Mesenchymal stem cell (in vitro differentiated cells and primary cell): ENCODE results near the gene FEZF1.

Experiments used
- DNase-seq: peaks from one replicate; pipeline ENCODE4 v3.0.0-alpha.2; 2013
- H2AFZ ChIP-seq: one replicate; pipeline ENCODE4 v1.6.1; 2013; ENCODE audit warnings: low read depth, mild to moderate bottlenecking, control low read depth, inconsistent platforms, low read length, moderate library complexity
- H2AK5ac ChIP-seq: 2 replicates; pipeline ENCODE4 v1.6.1; 2013; ENCODE audit warnings: low read length, moderate library complexity, mild to moderate bottlenecking, inconsistent platforms; ENCODE audit not compliant: severe bottlenecking
- H2BK120ac ChIP-seq: one replicate; pipeline ENCODE4 v1.6.1; 2013; ENCODE audit warnings: low read depth, mild to moderate bottlenecking, inconsistent platforms, low read length, moderate library complexity
- H2BK12ac ChIP-seq, 2 experiments: one replicate each; pipeline ENCODE4 v1.6.1; 2013; ENCODE audit warnings: inconsistent platforms in 2 of 2, low read length in 2 of 2, mild to moderate bottlenecking in 2 of 2, moderate library complexity in 2 of 2, control low read depth in 1 of 2
- H2BK15ac ChIP-seq: one replicate; pipeline ENCODE4 v1.6.1; 2013; ENCODE audit warnings: mild to moderate bottlenecking, low read depth, inconsistent platforms; ENCODE audit not compliant: poor library complexity, severe bottlenecking
- H2BK5ac ChIP-seq: 2 replicates; pipeline ENCODE4 v1.6.1; 2013; ENCODE audit warnings: low read depth, mild to moderate bottlenecking, low read length, control low read depth, inconsistent platforms; ENCODE audit not compliant: poor library complexity, severe bottlenecking
- H3K14ac ChIP-seq, 2 experiments: one replicate each; pipeline ENCODE4 v1.6.1; 2013; ENCODE audit warnings: inconsistent platforms in 2 of 2, low read length in 2 of 2, control low read depth in 1 of 2, mild to moderate bottlenecking in 1 of 2, moderate library complexity in 1 of 2
- H3K18ac ChIP-seq, 2 experiments: one replicate each; pipeline ENCODE4 v1.6.1; 2013; ENCODE audit warnings: inconsistent platforms in 2 of 2, low read length in 2 of 2, control low read depth in 1 of 2, low read depth in 1 of 2, mild to moderate bottlenecking in 1 of 2
- H3K23ac ChIP-seq, 2 experiments: one replicate each; pipeline ENCODE4 v1.6.1; 2013; ENCODE audit warnings: inconsistent platforms in 2 of 2, low read length in 2 of 2, mild to moderate bottlenecking in 2 of 2, moderate library complexity in 2 of 2, control low read depth in 1 of 2
- H3K27ac ChIP-seq: 2 replicates; pipeline ENCODE4 v1.5.1; 2013; ENCODE audit warnings: mild to moderate bottlenecking, moderate library complexity, low read length, control low read depth, inconsistent platforms; ENCODE audit not compliant: poor library complexity, severe bottlenecking
- H3K27me3 ChIP-seq, 2 experiments: 2 replicates each; pipeline versions ENCODE4 v1.6.1 to v1.7.0; 2013; ENCODE audit warnings: low read length in 2 of 2, mild to moderate bottlenecking in 2 of 2, moderate library complexity in 2 of 2, control low read depth in 1 of 2, inconsistent platforms in 1 of 2; ENCODE audit not compliant: control insufficient read depth in 1 of 2, insufficient read depth in 1 of 2
- H3K36me3 ChIP-seq, 2 experiments: 2 replicates each; pipeline versions ENCODE4 v1.6.1 to v1.7.0; 2013; ENCODE audit warnings: low read length in 2 of 2, control low read depth in 1 of 2, inconsistent platforms in 1 of 2, low read depth in 1 of 2, mild to moderate bottlenecking in 1 of 2; ENCODE audit not compliant: insufficient read depth in 2 of 2, control insufficient read depth in 1 of 2
- H3K4ac ChIP-seq, 2 experiments: one replicate each; pipeline ENCODE4 v1.6.1; 2013; ENCODE audit warnings: inconsistent platforms in 2 of 2, low read length in 2 of 2, mild to moderate bottlenecking in 2 of 2, moderate library complexity in 2 of 2, control low read depth in 1 of 2, low read depth in 1 of 2
- H3K4me1 ChIP-seq: 2 replicates; pipeline ENCODE4 v1.6.1; 2013; ENCODE audit warnings: low read depth, low read length, control low read depth; ENCODE audit not compliant: control insufficient read depth, insufficient read depth
- H3K4me2 ChIP-seq: 2 replicates; pipeline ENCODE4 v1.6.1; 2013; ENCODE audit warnings: low read length, mild to moderate bottlenecking, inconsistent platforms; ENCODE audit not compliant: poor library complexity, severe bottlenecking
- H3K4me3 ChIP-seq, 2 experiments: 2 replicates each; pipeline versions ENCODE4 v1.5.1 to v1.7.0; 2013; ENCODE audit warnings: low read length in 2 of 2, mild to moderate bottlenecking in 2 of 2, control low read depth in 1 of 2, low read depth in 1 of 2; ENCODE audit not compliant: insufficient read depth in 1 of 2
- H3K79me1 ChIP-seq: replicated peaks from 2 replicates; pipeline ENCODE4 v1.6.1; 2013; ENCODE audit warnings: mild to moderate bottlenecking, control low read depth, low read length, inconsistent platforms; ENCODE audit not compliant: poor library complexity, severe bottlenecking
- H3K9ac ChIP-seq: 2 replicates; pipeline ENCODE4 v1.7.0; 2013; ENCODE audit warnings: mild to moderate bottlenecking, low read length, moderate library complexity
- H3K9me3 ChIP-seq: 2 replicates; pipeline ENCODE4 v1.7.0; 2013; ENCODE audit warnings: mild to moderate bottlenecking, low read length; ENCODE audit not compliant: control insufficient read depth
- H4K8ac ChIP-seq: one replicate; pipeline ENCODE4 v1.6.1; 2013; ENCODE audit warnings: inconsistent platforms, mild to moderate bottlenecking, low read length, moderate library complexity
- H4K91ac ChIP-seq: one replicate; pipeline ENCODE4 v1.6.1; 2013; ENCODE audit warnings: mild to moderate bottlenecking, low read length, inconsistent platforms
- WGBS: methylation state at CpG from one replicate; pipeline ENCODE4 v1.1.7; 2013; ENCODE audit warnings: mixed read lengths; 5-methylcytosine and 5-hydroxymethylcytosine counted together

FEZF1 gene

GRCh38 chr7:122343601-122344302, 39.2 kb upstream of the FEZF1 start:
- no peak overlapping the region for H3K4me2 ChIP-seq
- H2BK120ac ChIP-seq, result no peak overlapping the region
- no peak overlapping the region for H3K4ac ChIP-seq
- H2BK12ac ChIP-seq, result no peak overlapping the region
- DNase-seq, result no peak
- no peaks in the 10 kb centered on the region for H3K27me3 ChIP-seq
- H3K9me3 ChIP-seq, result no peaks in the 10 kb centered on the region
- no peak overlapping the region for H2BK5ac ChIP-seq
- 79% methylated on average over 5 of the region's 7 CpGs for WGBS
- no peak overlapping the region for H3K14ac ChIP-seq
- no peaks in the 10 kb centered on the region for H3K4me1 ChIP-seq
- H4K8ac ChIP-seq, result no peak overlapping the region
- no peaks in the 10 kb centered on the region for H3K36me3 ChIP-seq
- H4K91ac ChIP-seq, result no peak overlapping the region
- H2AK5ac ChIP-seq, result no peak overlapping the region
- H3K18ac ChIP-seq, result no peak overlapping the region
- H2BK15ac ChIP-seq, result no peak overlapping the region
- no peak overlapping the region for H3K9ac ChIP-seq
- H3K27ac ChIP-seq, result no peak overlapping the region
- no peak overlapping the region for H2AFZ ChIP-seq
- H3K79me1 ChIP-seq, result no peaks in the 10 kb centered on the region
- H3K23ac ChIP-seq, result no peak overlapping the region
- H3K4me3 ChIP-seq, result no peak overlapping the region

DNA sequence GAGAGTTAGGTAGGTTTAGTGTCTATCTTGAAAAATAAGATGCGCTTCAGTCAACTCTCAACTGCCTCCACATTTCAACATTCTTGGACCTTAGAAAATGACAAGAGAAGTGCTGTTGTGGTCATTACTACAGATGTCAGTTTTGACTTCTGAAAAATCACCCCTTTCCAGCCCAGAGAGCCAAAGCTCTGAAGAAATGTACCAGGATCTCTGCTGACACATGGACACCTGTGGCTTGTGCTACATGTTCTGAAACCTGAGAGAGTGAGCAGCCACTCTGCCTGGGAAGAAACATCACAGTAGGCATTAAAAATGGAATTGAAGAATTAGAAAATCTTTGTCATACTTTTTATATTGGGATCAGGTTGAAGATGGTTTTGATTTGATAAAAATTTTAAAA, 35.9 kb upstream of the FEZF1 start:
- no peak overlapping the region for H3K9ac ChIP-seq
- H4K8ac ChIP-seq, result no peak overlapping the region
- H3K4me3 ChIP-seq, result no peak overlapping the region
- no peak overlapping the region for H3K23ac ChIP-seq
- H2BK5ac ChIP-seq, result no peak overlapping the region
- H3K9me3 ChIP-seq, result no peaks in the 10 kb centered on the region
- no peak overlapping the region for H3K4me2 ChIP-seq
- H3K18ac ChIP-seq, result no peak overlapping the region
- no peaks in the 10 kb centered on the region for H3K4me1 ChIP-seq
- no peak overlapping the region for H3K27ac ChIP-seq
- no peak overlapping the region for H3K4ac ChIP-seq
- H2BK15ac ChIP-seq, result no peak overlapping the region
- H2AFZ ChIP-seq, result no peak overlapping the region
- H3K79me1 ChIP-seq, result no peaks in the 10 kb centered on the region
- H2BK120ac ChIP-seq, result no peak overlapping the region
- H3K27me3 ChIP-seq, result no peaks in the 10 kb centered on the region
- no peak overlapping the region for H3K14ac ChIP-seq
- WGBS, result no CpG with 5 or more reads among the region's 1 CpG
- DNase-seq, result no peak
- no peaks in the 10 kb centered on the region for H3K36me3 ChIP-seq
- H4K91ac ChIP-seq, result no peak overlapping the region
- H2BK12ac ChIP-seq, result no peak overlapping the region
- no peak overlapping the region for H2AK5ac ChIP-seq

GRCh38 chr7:122339145-122339904, 34.8 kb upstream of the FEZF1 start:
- Histone ChIP-seq H4K91ac (no peak overlapping the region), H3K4me3 (no peak overlapping the region), H3K9ac (no peak overlapping the region), H2BK5ac (no peak overlapping the region), H3K27me3 (no peaks in the 10 kb centered on the region), H2AFZ (no peak overlapping the region), H3K9me3 (no peaks in the 10 kb centered on the region), H3K4me2 (no peak overlapping the region), H2BK120ac (no peak overlapping the region), H3K27ac (no peak overlapping the region), H3K18ac (no peak overlapping the region), H3K79me1 (no peaks in the 10 kb centered on the region), H3K4me1 (no peaks in the 10 kb centered on the region), H4K8ac (no peak overlapping the region), H3K36me3 (no peaks in the 10 kb centered on the region), H3K14ac (no peak overlapping the region), H2BK12ac (no peak overlapping the region), H3K23ac (no peak overlapping the region), H2AK5ac (no peak overlapping the region), H3K4ac (no peak overlapping the region), H2BK15ac (no peak overlapping the region)
- DNase-seq, result no peak
- WGBS, result 88% methylated on average over 4 of the region's 6 CpGs

GRCh38 chr7:122337011-122337410, 32.5 kb upstream of the FEZF1 start:
- Histone ChIP-seq H3K27me3 (no peaks in the 10 kb centered on the region), H2BK12ac (no peak overlapping the region), H3K4me1 (no peaks in the 10 kb centered on the region), H3K36me3 (no peaks in the 10 kb centered on the region), H2BK5ac (no peak overlapping the region), H3K27ac (no peak overlapping the region), H2AFZ (no peak overlapping the region), H4K8ac (no peak overlapping the region), H3K9ac (no peak overlapping the region), H3K14ac (no peak overlapping the region), H3K9me3 (no peaks in the 10 kb centered on the region), H2AK5ac (no peak overlapping the region), H3K18ac (no peak overlapping the region), H3K23ac (no peak overlapping the region), H3K4ac (no peak overlapping the region), H3K79me1 (no peaks in the 10 kb centered on the region), H2BK120ac (no peak overlapping the region), H4K91ac (no peak overlapping the region), H3K4me3 (no peak overlapping the region), H3K4me2 (no peak overlapping the region), H2BK15ac (no peak overlapping the region)
- no peak for DNase-seq
- 57% methylated on average over 1 of the region's 2 CpGs for WGBS
